Activated CD4-positive, CD25-positive, alpha-beta regulatory T cell treated with anti-CD3 and anti-CD28 coated beads, Interleukin-2, amount 50 U/mL, for 16 hours (primary cell): ENCODE measurements around the gene DPM2.

Source experiments
- DNase-seq: peaks from one replicate; pipeline ENCODE4 v3.0.0-alpha.2; 2020; ENCODE audit warnings: low read depth, low spot score

Gene DPM2

GRCh38 chr9:127937056-127937387, 632 bp downstream of the DPM2 start:
- no peak for DNase-seq

GRCh38 chr9:127936347-127936852, 1.3 kb downstream of the DPM2 start:
- no peak for DNase-seq

GRCh38 chr9:127935765-127936221, 1.9 kb downstream of the DPM2 start:
- DNase-seq, result no peak

- DNase-seq, result no peak
Observed at GRCh38 chr9:127934986-127935385, 2.7 kb downstream of the DPM2 start.

- no peak for DNase-seq
Observed at GRCh38 chr9:127934248-127934647, 3.4 kb downstream of the DPM2 start.

GRCh38 chr9:127931092-127931881, 6.4 kb downstream of the DPM2 start:
- no peak for DNase-seq

- DNase-seq, result no peak
Observed at GRCh38 chr9:127930231-127931091, 7.2 kb downstream of the DPM2 start, which contains the start of gene PIP5KL1. TSS of gene PIP5KL1 (minus strand) at chr9:127930777. CDS start at chr9:127930752, 25 bp downstream.

GRCh38 chr9:127929625-127929979, 8.1 kb downstream of the DPM2 start:
- no peak for DNase-seq

GRCh38 chr9:127928676-127929624, 8.7 kb downstream of the DPM2 start:
- no peak for DNase-seq

- no peak for DNase-seq
Observed at GRCh38 chr9:127927988-127928675, 9.5 kb downstream of the DPM2 start.

GRCh38 chr9:127927201-127927987, 10.3 kb downstream of the DPM2 start:
- DNase-seq, result no peak

- no peak for DNase-seq
Observed at GRCh38 chr9:127926906-127927200, 10.8 kb downstream of the DPM2 start.

- no peak for DNase-seq
Observed at GRCh38 chr9:127925959-127926905, 11.4 kb downstream of the DPM2 start.

- no peak for DNase-seq
Observed at GRCh38 chr9:127924736-127925444, 12.8 kb downstream of the DPM2 start.

- no peak for DNase-seq
Observed at GRCh38 chr9:127923771-127924170, 13.9 kb downstream of the DPM2 start.

- DNase-seq, result no peak
Observed at GRCh38 chr9:127923046-127923445, 14.6 kb downstream of the DPM2 start.

GRCh38 chr9:127921557-127922120, 16.0 kb downstream of the DPM2 start:
- peak; percentile 68 for DNase-seq

- DNase-seq, result no peak
Observed at GRCh38 chr9:127920794-127921193, 16.9 kb downstream of the DPM2 start.
